GM19452 (cell line): ENCODE measurements around the gene SPZ1.
"Not testable (repeated sequence)": the region's sequence is repeated elsewhere in the genome, so short reads cannot be mapped to it uniquely, and the experiment has no call there.

Experiments
- ATAC-seq: cut with Tn5 transposase; IDR thresholded peaks from one replicate; pipeline ENCODE4 v1.9.1; 2021; ENCODE audit not compliant: unreplicated experiment

Gene SPZ1

GRCh38 chr5:80337379-80337778 lies 17.6 kb downstream of the SPZ1 start:
- no peak for ATAC-seq

GRCh38 chr5:80339116-80339515 lies 19.3 kb downstream of the SPZ1 start:
- no peak for ATAC-seq

- ATAC-seq, result no peak
Observed at GRCh38 chr5:80341016-80341775, 21.4 kb downstream of the SPZ1 start.

- no peak for ATAC-seq
Observed at GRCh38 chr5:80343067-80343466, 23.3 kb downstream of the SPZ1 start.

- no peak for ATAC-seq
Observed at GRCh38 chr5:80346055-80346454, 26.3 kb downstream of the SPZ1 start.

GRCh38 chr5:80348171-80348570 lies 28.4 kb downstream of the SPZ1 start:
- ATAC-seq, result no peak

- not testable (repeated sequence) for ATAC-seq
Observed at GRCh38 chr5:80351019-80351418, 31.2 kb downstream of the SPZ1 start.

GRCh38 chr5:80355686-80356085 lies 35.9 kb downstream of the SPZ1 start:
- ATAC-seq, result no peak

GRCh38 chr5:80357671-80358070 lies 37.9 kb downstream of the SPZ1 start:
- ATAC-seq, result no peak

- ATAC-seq, result no peak
Observed at GRCh38 chr5:80360914-80361444, 41.2 kb downstream of the SPZ1 start.

GRCh38 chr5:80364892-80365291 lies 45.1 kb downstream of the SPZ1 start:
- no peak for ATAC-seq

- ATAC-seq, result no peak
Observed at GRCh38 chr5:80368661-80369480, 49.1 kb downstream of the SPZ1 start.

- ATAC-seq, result no peak
Observed at GRCh38 chr5:80369521-80369920, 49.7 kb downstream of the SPZ1 start.

- ATAC-seq, result no peak
Observed at GRCh38 chr5:80370390-80370789, 50.6 kb downstream of the SPZ1 start.
